IMR-90 (cell line): ENCODE measurements around the gene HMOX1.

Source experiments
- BHLHE40 ChIP-seq: fragments of 150-350 bp; IDR thresholded peaks from 2 replicates; pipeline ENCODE4 v1.6.1; 2016; ENCODE audit warnings: mild to moderate bottlenecking, low read depth, low read length
- CTCF ChIP-seq: conservative IDR thresholded peaks from 2 replicates; pipeline ENCODE4 v1.5.1; 2012; ENCODE audit warnings: mild to moderate bottlenecking, low read depth, low read length, improper control_type of control experiment
- POLR2A ChIP-seq: IDR thresholded peaks from 2 replicates; pipeline ENCODE4 v1.6.1; 2012; ENCODE audit warnings: mild to moderate bottlenecking, low read depth, low read length
- RAD21 ChIP-seq: IDR thresholded peaks from 2 replicates; pipeline ENCODE4 v1.6.1; 2012; ENCODE audit warnings: low read length, improper control_type of control experiment
- SMC3 ChIP-seq: fragments of 150-350 bp; IDR thresholded peaks from 2 replicates; pipeline ENCODE4 v1.6.1; 2016; ENCODE audit warnings: low read depth, mild to moderate bottlenecking, antibody characterized with exemption, low read length, moderate library complexity

- TF ChIP-seq RAD21 (no peak), CTCF (no peak), POLR2A (no peak), BHLHE40 (no peak), SMC3 (no peak)
Observed at GRCh38 chr22:35348703-35349102, 32.2 kb upstream of the HMOX1 start.
